CD14-positive monocyte (primary cell): ENCODE data around the gene CPSF3. TPM values are rescaled to one million over a fixed set of nuclear protein-coding genes. Genes with fewer than 3 reads are reported as not detected.

Experiments
- DNase-seq, 3 donors: peaks; one replicate each; pipeline ENCODE4 v3.0.0-alpha.2; 2011 to 2022
- H2AFZ ChIP-seq: 2 replicates; pipeline ENCODE4 v1.6.0; 2012; ENCODE audit warnings: mild to moderate bottlenecking, low read depth, low read length, inconsistent platforms; ENCODE audit not compliant: insufficient read depth, poor library complexity, severe bottlenecking
- H3K27ac ChIP-seq, 2 donors: 1 replicate in 1 of 2; 2 replicates in 1 of 2; pipeline ENCODE4 v1.5.1; 2012 to 2013; ENCODE audit warnings: low read length in 2 of 2, control low read depth in 1 of 2, inconsistent platforms in 1 of 2, low read depth in 1 of 2, mild to moderate bottlenecking in 1 of 2
- H3K27me3 ChIP-seq, 2 donors: one replicate each; pipeline versions ENCODE4 v1.6.0 to v1.6.1; 2011 to 2013; ENCODE audit warnings: low read length in 2 of 2; ENCODE audit not compliant: control insufficient read depth in 2 of 2, insufficient read depth in 2 of 2
- H3K36me3 ChIP-seq, 2 donors: replicated peaks in 1 of 2; 1 replicate in 1 of 2; 2 replicates in 1 of 2; pipeline versions ENCODE4 v1.5.1 to v1.6.1; 2012 to 2013; ENCODE audit warnings: low read length in 2 of 2, control low read depth in 1 of 2, inconsistent platforms in 1 of 2, mild to moderate bottlenecking in 1 of 2; ENCODE audit not compliant: insufficient read depth in 2 of 2, control insufficient read depth in 1 of 2
- H3K4me1 ChIP-seq, 2 donors: 1 replicate in 1 of 2; 2 replicates in 1 of 2; pipeline versions ENCODE4 v1.5.1 to v1.6.1; 2012 to 2013; ENCODE audit warnings: low read length in 2 of 2, control low read depth in 1 of 2, inconsistent platforms in 1 of 2, mild to moderate bottlenecking in 1 of 2, moderate library complexity in 1 of 2; ENCODE audit not compliant: insufficient read depth in 2 of 2, control insufficient read depth in 1 of 2
- H3K4me2 ChIP-seq: replicated peaks from 2 replicates; pipeline ENCODE3; 2012; ENCODE audit warnings: low read length, moderate library complexity, mild to moderate bottlenecking; ENCODE audit not compliant: poor library complexity, severe bottlenecking; ENCODE audit errors: extremely low read depth
- H3K4me3 ChIP-seq, 3 experiments: fragments of 200-600 bp in 1 of 3; sonication (generic) in 1 of 3; replicated peaks in 1 of 3; 1 replicate in 2 of 3; 2 replicates in 1 of 3; pipeline ENCODE4 v1.5.1; 2011 to 2013; ENCODE audit warnings: low read length in 3 of 3, mild to moderate bottlenecking in 3 of 3, control low read depth in 2 of 3, low read depth in 2 of 3, inconsistent platforms in 1 of 3, moderate library complexity in 1 of 3
- H3K79me2 ChIP-seq: 2 replicates; pipeline ENCODE4 v1.6.0; 2012; ENCODE audit warnings: mild to moderate bottlenecking, control low read depth, inconsistent platforms, low read length, moderate library complexity; ENCODE audit not compliant: insufficient read depth
- H3K9ac ChIP-seq: 2 replicates; pipeline ENCODE4 v1.6.0; 2017; ENCODE audit warnings: low read length, mild to moderate bottlenecking; ENCODE audit not compliant: insufficient read depth, poor library complexity, severe bottlenecking
- H3K9me3 ChIP-seq, 2 donors: replicated peaks in 1 of 2; 1 replicate in 1 of 2; 2 replicates in 1 of 2; pipeline versions ENCODE4 v1.5.1 to v1.6.1; 2012 to 2013; ENCODE audit warnings: low read length in 2 of 2, control low read depth in 1 of 2; ENCODE audit not compliant: control insufficient read depth in 1 of 2, insufficient read depth in 1 of 2
- H4K20me1 ChIP-seq: 2 replicates; pipeline ENCODE4 v1.6.0; 2012; ENCODE audit warnings: mild to moderate bottlenecking, low read length, control low read depth, moderate library complexity; ENCODE audit not compliant: insufficient read depth
- H3K27ac Mint-ChIP-seq, 7 donors: one replicate each; pipeline ENCODE4 v1.8.0; 2020; ENCODE audit warnings: mild to moderate bottlenecking in 7 of 7, mixed read lengths in 7 of 7, moderate library complexity in 6 of 7, inconsistent platforms in 2 of 7
- H3K27me3 Mint-ChIP-seq, 3 donors: one replicate each; pipeline ENCODE4 v1.8.0; 2021 to 2022; ENCODE audit warnings: low read depth in 3 of 3, mild to moderate bottlenecking in 3 of 3, mixed read lengths in 3 of 3, moderate library complexity in 3 of 3, inconsistent platforms in 1 of 3
- H3K36me3 Mint-ChIP-seq, 2 donors: one replicate each; pipeline ENCODE4 v1.8.0; 2020; ENCODE audit warnings: mixed read lengths in 2 of 2, inconsistent platforms in 1 of 2, mild to moderate bottlenecking in 1 of 2
- H3K4me1 Mint-ChIP-seq: one replicate; pipeline ENCODE4 v1.8.0; 2020; ENCODE audit warnings: mild to moderate bottlenecking, mixed read lengths
- H3K4me3 Mint-ChIP-seq, 2 donors: one replicate each; pipeline ENCODE4 v1.8.0; 2020; ENCODE audit warnings: mild to moderate bottlenecking in 2 of 2, mixed read lengths in 2 of 2, moderate library complexity in 1 of 2
- H3K9me3 Mint-ChIP-seq, 7 donors: one replicate each; pipeline ENCODE4 v1.8.0; 2020 to 2022; ENCODE audit warnings: mixed read lengths in 7 of 7, mild to moderate bottlenecking in 6 of 7, moderate library complexity in 6 of 7, inconsistent platforms in 2 of 7
- CTCF ChIP-seq: fragments of 200-600 bp; IDR thresholded peaks from one replicate; pipeline ENCODE4 v1.8.0; 2022; ENCODE audit warnings: antibody characterized with exemption, mild to moderate bottlenecking
- WGBS: methylation state at CpG from one replicate; pipeline ENCODE4 v1.1.5; 2013; ENCODE audit warnings: missing lambda C conversion rate; ENCODE audit not compliant: insufficient coverage; 5-methylcytosine and 5-hydroxymethylcytosine counted together
- intact Hi-C, 2 donors: fragments of 100-400 bp; cut with micrococcal nuclease; formaldehyde crosslinking; loops; one replicate each; pipeline versions ENCODE4 v1.15.0 to v1.15.1; 2023
- polyA plus RNA-seq, 3 donors: library from polyadenylated mRNA; depleted of rRNA in 1 of 3; unstranded in 2 of 3; stranded (reverse) in 1 of 3; fragments of 300-500 nt in 2 of 3; fragments of >200 nt in 1 of 3; fragmentation: Illumina TruSeq in 2 of 3; gene quantifications; 1 replicate in 2 of 3; 2 replicates in 1 of 3; pipeline ENCODE4 v1.2.3, GENCODE V29; 2012 to 2021

The CPSF3 gene
- polyA plus RNA-seq, 3 donors = 17.2 to 34.0 (median 26.6) TPM

- Mint-ChIP-seq H3K4me3 (no peak overlapping the region), H3K27me3 (no peaks in the 10 kb centered on the region), H3K9me3 (no peaks in the 10 kb centered on the region), H3K4me1 (peaks cover 11% of the 10 kb centered on the region), H3K36me3 (peaks cover 44 to 55% of the 10 kb centered on the region in 2 donors), H3K27ac (peak overlapping the region in 3 of 7 donors; percentile 12 to 30 (median 20))
- peaks cover 25% of the 10 kb centered on the region for H4K20me1 ChIP-seq
- no peak for DNase-seq
- peaks cover 58% of the 10 kb centered on the region for H3K79me2 ChIP-seq
- intact Hi-C loops = no loop called here
- no peak for TF ChIP-seq CTCF
- WGBS = 94% methylated on average over 7 of the region's 7 CpGs
- H3K27ac ChIP-seq = no peak overlapping the region
- no peaks in the 10 kb centered on the region for H3K9me3 ChIP-seq
- H2AFZ ChIP-seq = no peak overlapping the region
- H3K4me2 ChIP-seq = no peak overlapping the region
- H3K9ac ChIP-seq = no peak overlapping the region
- H3K36me3 ChIP-seq = peaks cover 27 to 71% of the 10 kb centered on the region in 2 donors
- peaks cover 4% of the 10 kb centered on the region in 2 donors for H3K4me1 ChIP-seq
- H3K4me3 ChIP-seq = no peak overlapping the region
- H3K27me3 ChIP-seq = no peaks in the 10 kb centered on the region
These were observed 6.5 kb upstream of the CPSF3 start for GRCh38 chr2:9416962-9417316.

- Mint-ChIP-seq H3K36me3 (peaks cover 38 to 49% of the 10 kb centered on the region in 2 donors), H3K4me1 (peaks cover 19% of the 10 kb centered on the region), H3K27ac (peak overlapping the region in 1 of 7 donors; percentile 58), H3K27me3 (no peaks in the 10 kb centered on the region), H3K9me3 (no peaks in the 10 kb centered on the region), H3K4me3 (no peak overlapping the region)
- H3K79me2 ChIP-seq = peaks cover 66% of the 10 kb centered on the region
- no peak for DNase-seq
- no peak overlapping the region for H3K27ac ChIP-seq
- H3K4me1 ChIP-seq = peaks cover 12% of the 10 kb centered on the region in 2 donors
- H2AFZ ChIP-seq = no peak overlapping the region
- H4K20me1 ChIP-seq = peaks cover 25% of the 10 kb centered on the region
- 100% methylated on average over 1 of the region's 3 CpGs for WGBS
- peaks cover 19 to 64% of the 10 kb centered on the region in 2 donors for H3K36me3 ChIP-seq
- TF ChIP-seq CTCF = no peak
- H3K9ac ChIP-seq = no peak overlapping the region
- no peaks in the 10 kb centered on the region for H3K27me3 ChIP-seq
- no peaks in the 10 kb centered on the region for H3K9me3 ChIP-seq
- intact Hi-C loops = no loop called here
- H3K4me2 ChIP-seq = no peak overlapping the region
- no peak overlapping the region for H3K4me3 ChIP-seq
These were observed 5.7 kb upstream of the CPSF3 start for GRCh38 chr2:9417725-9418124.
